Esophagus squamous epithelium (tissue), 4 donors: ENCODE results near the gene HELZ.

Experiments
- POLR2A ChIP-seq, 4 donors: fragments of 450-650 bp; IDR thresholded peaks; one replicate each; pipeline ENCODE4 v1.6.1; 2017; ENCODE audit warnings: antibody characterized with exemption in 4 of 4, mild to moderate bottlenecking in 4 of 4, moderate library complexity in 3 of 4
- TF ChIP-seq, protein P1 (sequence below), 6 experiments: fragments of 450-650 bp in 4 of 6; fragments of 200-600 bp in 2 of 6; sonication (generic) in 2 of 6; IDR thresholded peaks; one replicate each; pipeline ENCODE4 v1.5.1; 2016 to 2019; ENCODE audit warnings: antibody characterized with exemption in 6 of 6, mild to moderate bottlenecking in 4 of 6, moderate library complexity in 4 of 6

DNA sequence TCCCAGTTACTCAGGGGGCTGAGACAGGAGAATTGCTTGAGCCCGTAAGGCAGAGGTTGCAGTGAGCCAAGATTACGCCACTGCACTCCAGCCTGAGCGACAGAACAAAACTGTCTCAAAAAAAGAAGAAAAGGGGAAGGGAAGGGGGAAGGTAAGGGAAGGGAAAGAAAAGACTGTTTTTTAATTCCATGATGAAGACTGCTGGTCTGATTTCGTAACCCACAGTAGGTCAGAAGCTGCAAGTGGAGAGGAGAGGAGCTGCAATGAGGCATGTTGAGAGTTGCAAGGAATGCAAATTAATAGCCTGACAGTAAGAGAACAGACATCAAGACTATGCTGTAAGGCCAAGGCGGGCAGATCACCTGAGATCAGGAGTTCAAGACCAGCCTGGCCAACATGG, 33.3 kb downstream of the HELZ start:
- TF ChIP-seq, protein P1, sequence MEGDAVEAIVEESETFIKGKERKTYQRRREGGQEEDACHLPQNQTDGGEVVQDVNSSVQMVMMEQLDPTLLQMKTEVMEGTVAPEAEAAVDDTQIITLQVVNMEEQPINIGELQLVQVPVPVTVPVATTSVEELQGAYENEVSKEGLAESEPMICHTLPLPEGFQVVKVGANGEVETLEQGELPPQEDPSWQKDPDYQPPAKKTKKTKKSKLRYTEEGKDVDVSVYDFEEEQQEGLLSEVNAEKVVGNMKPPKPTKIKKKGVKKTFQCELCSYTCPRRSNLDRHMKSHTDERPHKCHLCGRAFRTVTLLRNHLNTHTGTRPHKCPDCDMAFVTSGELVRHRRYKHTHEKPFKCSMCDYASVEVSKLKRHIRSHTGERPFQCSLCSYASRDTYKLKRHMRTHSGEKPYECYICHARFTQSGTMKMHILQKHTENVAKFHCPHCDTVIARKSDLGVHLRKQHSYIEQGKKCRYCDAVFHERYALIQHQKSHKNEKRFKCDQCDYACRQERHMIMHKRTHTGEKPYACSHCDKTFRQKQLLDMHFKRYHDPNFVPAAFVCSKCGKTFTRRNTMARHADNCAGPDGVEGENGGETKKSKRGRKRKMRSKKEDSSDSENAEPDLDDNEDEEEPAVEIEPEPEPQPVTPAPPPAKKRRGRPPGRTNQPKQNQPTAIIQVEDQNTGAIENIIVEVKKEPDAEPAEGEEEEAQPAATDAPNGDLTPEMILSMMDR (IDR thresholded peaks at IDR 0.05) = no peak
- TF ChIP-seq POLR2A (IDR thresholded peaks at IDR 0.05) = no peak
